Measurements from ENCODE around the gene KRTAP1-4. TPM values are rescaled to one million over a fixed set of nuclear protein-coding genes. Genes with fewer than 3 reads are reported as not detected.

Gene KRTAP1-4
- total and polyA plus RNA-seq, 2 of the 8 experiments (the other 6 are each of a cell fraction or from before 2014, with no cell fraction given), result not detected

DNA sequence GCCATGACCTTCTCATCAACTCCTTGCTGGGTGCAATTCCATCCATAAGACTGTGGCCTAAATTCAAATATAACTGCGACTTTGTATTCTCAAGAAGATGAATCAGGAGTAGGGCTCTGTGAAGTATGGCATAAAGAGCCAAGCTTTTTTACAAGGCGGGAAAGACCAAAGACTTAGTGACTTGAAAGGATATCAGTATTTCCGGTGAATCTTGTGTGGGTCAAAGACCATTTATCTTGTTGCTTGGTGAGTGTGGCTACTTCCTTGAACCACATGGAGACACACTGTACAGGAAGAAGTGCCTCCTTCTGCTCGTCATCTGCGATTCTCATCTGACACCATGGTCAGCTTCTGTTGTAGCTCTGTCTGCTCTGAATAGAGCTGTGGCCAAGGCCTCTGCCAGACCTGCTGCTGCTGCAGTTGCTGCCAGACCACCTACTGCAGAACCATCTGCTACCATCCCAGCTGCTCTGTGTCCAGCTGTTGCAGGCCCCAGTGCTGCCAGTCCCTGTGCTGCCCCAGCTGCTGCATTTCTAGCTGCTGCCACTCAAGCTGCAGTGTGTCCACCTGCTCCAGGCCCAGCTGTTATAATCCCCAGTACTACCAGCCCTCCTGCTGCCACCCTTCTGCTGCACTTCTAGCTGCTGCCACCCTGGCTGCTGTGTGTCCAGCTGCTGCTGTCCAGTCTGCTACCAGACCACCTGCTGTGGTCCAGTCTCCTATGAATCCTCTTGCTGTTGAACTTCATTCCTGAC is 41.8 kb upstream of the KRTAP1-4 start:
- no peak overlapping the region for H2BK120ac ChIP-seq (replicated peaks; ENCODE audit: low read depth, low read length)
- no peak overlapping the region for H2BK20ac ChIP-seq (ENCODE audit: low read length)
- H3K4me3 ChIP-seq (ENCODE audit: extremely low read depth in 1 of 4, insufficient read depth in 2 of 4, low read depth in 3 of 4, low read length in 4 of 4), result no peak overlapping the region
- CTCF ChIA-PET (ENCODE audit: partially characterized antibody), result interaction anchor here (0.6 kb wide), 1 partner anchor 184 kb away, joined by 3 read pairs; no protein-coding TSS in a partner anchor
- no peak overlapping the region for H4K5ac ChIP-seq (ENCODE audit: insufficient read length, low read depth, low read length)
- no peak overlapping the region for H3K23ac ChIP-seq (ENCODE audit: insufficient read length)
- H2BK12ac ChIP-seq (ENCODE audit: low read depth, low read length), result no peak overlapping the region
- H2BK15ac ChIP-seq (ENCODE audit: low read length), result no peak overlapping the region; the same call in 1 of the 2 replicates
- H3K4me1 ChIP-seq (replicated peaks in 1 of 4; ENCODE audit: control insufficient read depth in 3 of 4, insufficient read depth in 4 of 4, low read length in 3 of 4), result no peaks in the 10 kb centered on the region
- H3K79me1 ChIP-seq (ENCODE audit: low read depth, low read length), result no peaks in the 10 kb centered on the region
- no peak overlapping the region for H3K56ac ChIP-seq (replicated peaks; ENCODE audit: insufficient read length, low read depth, low read length)
- H2BK5ac ChIP-seq (ENCODE audit: low read depth, low read length), result no peak overlapping the region
- no peak overlapping the region for H2AK5ac ChIP-seq (ENCODE audit: low read depth, low read length)
- H4K91ac ChIP-seq (replicated peaks; ENCODE audit: insufficient read length, low read length), result no peak overlapping the region
- DNase-seq (ENCODE audit: low read depth in 1 of 2, low spot score in 2 of 2) (no peak), FAIRE-seq (no peak)
- no peaks in the 10 kb centered on the region for H3K36me3 ChIP-seq (ENCODE audit: control insufficient read depth in 2 of 4, insufficient read depth in 4 of 4, low read length in 3 of 4)
- no peak overlapping the region for H2AFZ ChIP-seq (ENCODE audit: low read length)
- H3K14ac ChIP-seq (ENCODE audit: insufficient read length), result no peak overlapping the region
- no peaks in the 10 kb centered on the region for H3K23me2 ChIP-seq (ENCODE audit: low read depth, low read length)
- TF ChIP-seq GTF2F1 (IDR thresholded peaks at IDR 0.05; ENCODE audit: borderline replicate concordance, low read depth, low read length), result no peak
- no peak for TF ChIP-seq HDAC6 (IDR thresholded peaks at IDR 0.05; ENCODE audit: low read depth, low read length)
- no peaks in the 10 kb centered on the region for H3K27me3 ChIP-seq (replicated peaks in 1 of 4; ENCODE audit: control insufficient read depth in 3 of 4, extremely low read depth in 1 of 4, insufficient read depth in 3 of 4, low read length in 3 of 4)
- no peak overlapping the region for H4K8ac ChIP-seq (ENCODE audit: extremely low read depth, insufficient read depth, low read length)
- H3K9ac ChIP-seq (replicated peaks in 1 of 4; ENCODE audit: extremely low read depth in 1 of 4, low read depth in 3 of 4, low read length in 3 of 4), result no peak overlapping the region
- no peak overlapping the region for H3K27ac ChIP-seq (ENCODE audit: low read depth, low read length)
- WGBS, 2 experiments (ENCODE audit: extremely low coverage in 1 of 2, insufficient coverage in 1 of 2, insufficient read length in 1 of 2, insufficient replicate concordance in 2 of 2, low coverage in 1 of 2, low lambda C conversion rate in 2 of 2, missing lambda C conversion rate in 1 of 2), result 88% methylated on average over 5 of the region's 5 CpGs; no CpG with 5 or more reads in 1 of the 2 experiments
- no peak overlapping the region for H3K18ac ChIP-seq (ENCODE audit: extremely low read depth, low read length)
- H3K79me2 ChIP-seq (ENCODE audit: control insufficient read depth in 1 of 2, insufficient read depth in 2 of 2, low read length in 2 of 2), result no peaks in the 10 kb centered on the region
- no peak overlapping the region for H3K4me2 ChIP-seq (ENCODE audit: insufficient read depth in 1 of 2, low read depth in 2 of 2, low read length in 2 of 2)
- no peaks in the 10 kb centered on the region for H4K20me1 ChIP-seq (replicated peaks in 1 of 2; ENCODE audit: control insufficient read depth in 1 of 2, insufficient read depth in 2 of 2, low read length in 2 of 2)
- POLR2A ChIA-PET (ENCODE audit: partially characterized antibody), result no interaction called here
- H3K4ac ChIP-seq (replicated peaks; ENCODE audit: insufficient read length, low read depth, low read length), result no peak overlapping the region
- H3K9me3 ChIP-seq (ENCODE audit: insufficient read depth in 2 of 2, low read depth in 1 of 2, low read length in 1 of 2), result no peaks in the 10 kb centered on the region

Data from H1 (cell line).